ENCODE results near the gene TP53BP1. TPM values are rescaled to one million over a fixed set of nuclear protein-coding genes. Genes with fewer than 3 reads are reported as not detected.
A peak's percentile ranks its signal among the peaks of the same experiment; 100 is the strongest.

The TP53BP1 gene
- polyA plus RNA-seq, 3 donors = 1.8 to 6.7 (median 3.1) TPM

GRCh38 chr15:43515741-43516140, 22.8 kb upstream of the TP53BP1 start:
- no peak overlapping the region for H3K27ac ChIP-seq (ENCODE audit: low read depth in 1 of 2, low read length in 2 of 2)
- no peak for DNase-seq
- no peak overlapping the region for H3K4me3 ChIP-seq (replicated peaks in 1 of 3; ENCODE audit: low read depth in 2 of 3, low read length in 3 of 3)
- no CpG with 5 or more reads among the region's 2 CpGs for WGBS (ENCODE audit: insufficient coverage)
- H3K4me3 Mint-ChIP-seq = no peak overlapping the region
- H3K79me2 ChIP-seq (ENCODE audit: insufficient read depth, low read length) = no peaks in the 10 kb centered on the region
- H4K20me1 ChIP-seq (ENCODE audit: insufficient read depth, low read length) = no peaks in the 10 kb centered on the region
- peaks cover 39 to 49% (median 40%) of the 10 kb centered on the region in 3 donors for H3K27me3 Mint-ChIP-seq (ENCODE audit: low read depth in 3 of 3)
- H3K9ac ChIP-seq (ENCODE audit: insufficient read depth, low read length, poor library complexity, severe bottlenecking) = no peak overlapping the region
- H3K36me3 ChIP-seq (replicated peaks in 1 of 2; ENCODE audit: control insufficient read depth in 1 of 2, insufficient read depth in 2 of 2, low read length in 2 of 2) = no peaks in the 10 kb centered on the region
- TF ChIP-seq CTCF (IDR thresholded peaks at IDR 0.05) = no peak
- H3K4me1 ChIP-seq (ENCODE audit: control insufficient read depth in 1 of 2, insufficient read depth in 2 of 2, low read length in 2 of 2) = peaks cover 26% of the 10 kb centered on the region in 2 donors
- intact Hi-C loops (cut with micrococcal nuclease) = loop anchor here in 1 of 2 donors (10.0 kb wide), 1 partner anchor 71 kb away; no protein-coding TSS in a partner anchor
- H3K9me3 ChIP-seq (replicated peaks in 1 of 2; ENCODE audit: control insufficient read depth in 1 of 2, insufficient read depth in 1 of 2, low read length in 2 of 2) = no peaks in the 10 kb centered on the region
- H3K9me3 Mint-ChIP-seq = peaks cover 0 to 2% (median 0%) of the 10 kb centered on the region in 7 donors
- no peak overlapping the region for H3K4me2 ChIP-seq (replicated peaks; ENCODE audit: extremely low read depth, low read length, poor library complexity, severe bottlenecking)
- H2AFZ ChIP-seq (ENCODE audit: insufficient read depth, low read depth, low read length, poor library complexity, severe bottlenecking) = no peak overlapping the region
- peaks cover 41% of the 10 kb centered on the region for H3K4me1 Mint-ChIP-seq
- no peaks in the 10 kb centered on the region for H3K36me3 Mint-ChIP-seq
- H3K27me3 ChIP-seq (ENCODE audit: control insufficient read depth in 2 of 2, insufficient read depth in 2 of 2, low read length in 2 of 2) = peaks cover 11 to 36% of the 10 kb centered on the region in 2 donors
- no peak overlapping the region for H3K27ac Mint-ChIP-seq

- H3K4me1 Mint-ChIP-seq = peaks cover 42% of the 10 kb centered on the region
- H3K27ac Mint-ChIP-seq = no peak overlapping the region
- intact Hi-C loops (cut with micrococcal nuclease) = loop anchor here in 1 of 2 donors (10.0 kb wide), 1 partner anchor 70 kb away; no protein-coding TSS in a partner anchor
- Histone ChIP-seq H3K4me2 (replicated peaks; ENCODE audit: extremely low read depth, low read length, poor library complexity, severe bottlenecking) (no peak overlapping the region), H3K9me3 (replicated peaks in 1 of 2; ENCODE audit: control insufficient read depth in 1 of 2, insufficient read depth in 1 of 2, low read length in 2 of 2) (no peaks in the 10 kb centered on the region), H3K4me1 (ENCODE audit: control insufficient read depth in 1 of 2, insufficient read depth in 2 of 2, low read length in 2 of 2) (peaks cover 30 to 32% of the 10 kb centered on the region in 2 donors), H3K9ac (ENCODE audit: insufficient read depth, low read length, poor library complexity, severe bottlenecking) (no peak overlapping the region), H3K27ac (ENCODE audit: low read depth in 1 of 2, low read length in 2 of 2) (no peak overlapping the region), H3K27me3 (ENCODE audit: control insufficient read depth in 2 of 2, insufficient read depth in 2 of 2, low read length in 2 of 2) (peaks cover 11 to 36% of the 10 kb centered on the region in 2 donors), H3K4me3 (replicated peaks in 1 of 3; ENCODE audit: low read depth in 2 of 3, low read length in 3 of 3) (no peak overlapping the region), H4K20me1 (ENCODE audit: insufficient read depth, low read length) (no peaks in the 10 kb centered on the region), H2AFZ (ENCODE audit: insufficient read depth, low read depth, low read length, poor library complexity, severe bottlenecking) (no peak overlapping the region), H3K79me2 (ENCODE audit: insufficient read depth, low read length) (no peaks in the 10 kb centered on the region), H3K36me3 (replicated peaks in 1 of 2; ENCODE audit: control insufficient read depth in 1 of 2, insufficient read depth in 2 of 2, low read length in 2 of 2) (no peaks in the 10 kb centered on the region)
- H3K9me3 Mint-ChIP-seq = peaks cover 0 to 2% (median 0%) of the 10 kb centered on the region in 7 donors
- no peaks in the 10 kb centered on the region for H3K36me3 Mint-ChIP-seq
- no peak overlapping the region for H3K4me3 Mint-ChIP-seq
- peaks cover 37 to 49% (median 39%) of the 10 kb centered on the region in 3 donors for H3K27me3 Mint-ChIP-seq (ENCODE audit: low read depth in 3 of 3)
- no peak for DNase-seq
- TF ChIP-seq CTCF (IDR thresholded peaks at IDR 0.05) = peak; percentile 38
- 0% methylated on average over 1 of the region's 4 CpGs for WGBS (ENCODE audit: insufficient coverage)
Measured at GRCh38 chr15:43514241-43515057, 21.5 kb upstream of the TP53BP1 start.
